Stomach (tissue), 9 donors: ENCODE results near the gene COX7A2L. TPM values are rescaled to one million over a fixed set of nuclear protein-coding genes. Genes with fewer than 3 reads are reported as not detected.

Experiments
- DNase-seq, 2 donors: peaks; one replicate each; pipeline versions ENCODE4 v3.0.0 to v3.0.0-alpha.2; 2013 to 2019
- H3K27ac ChIP-seq, 5 donors: fragments of 200-600 bp in 4 of 5; sonication (generic) in 4 of 5; one replicate each; pipeline ENCODE4 v1.5.1; 2013 to 2019; ENCODE audit warnings: mild to moderate bottlenecking in 1 of 5, moderate library complexity in 1 of 5
- H3K27me3 ChIP-seq, 3 donors: fragments of 200-600 bp; sonication (generic); one replicate each; pipeline ENCODE4 v1.5.1; 2017 to 2019; ENCODE audit warnings: mixed run types in 1 of 3
- H3K36me3 ChIP-seq, 4 donors: fragments of 200-600 bp; sonication (generic); 1 replicate in 3 of 4; 2 replicates in 1 of 4; pipeline ENCODE4 v1.5.1; 2016 to 2019
- H3K4me1 ChIP-seq, 4 donors: fragments of 200-600 bp; sonication (generic); one replicate each; pipeline ENCODE4 v1.5.1; 2016 to 2019
- H3K4me3 ChIP-seq, 4 donors: fragments of 200-600 bp; sonication (generic) in 3 of 4; one replicate each; pipeline ENCODE4 v1.5.1; 2016 to 2019; ENCODE audit warnings: mild to moderate bottlenecking in 1 of 4
- H3K9me3 ChIP-seq, 4 donors: fragments of 200-600 bp; sonication (generic); one replicate each; pipeline ENCODE4 v1.5.1; 2016 to 2019
- EP300 ChIP-seq: sonication (generic); formaldehyde crosslinking; IDR thresholded peaks from one replicate; pipeline ENCODE4 v1.6.1; 2017; ENCODE audit warnings: antibody characterized with exemption
- POLR2A ChIP-seq, 4 donors: fragments of 450-650 bp; IDR thresholded peaks; one replicate each; pipeline ENCODE4 v1.6.1; 2016; ENCODE audit warnings: antibody characterized with exemption in 4 of 4, control low read depth in 2 of 4, mild to moderate bottlenecking in 1 of 4, moderate library complexity in 1 of 4
- POLR2AphosphoS5 ChIP-seq, 3 donors: sonication (generic); formaldehyde crosslinking; IDR thresholded peaks; one replicate each; pipeline ENCODE4 v1.6.1; 2016; ENCODE audit warnings: antibody characterized with exemption in 3 of 3
- WGBS, 5 donors: extraction: QIAGEN DNeasy Blood & Tissue Kit in 3 of 5; methylation state at CpG; one replicate each; pipeline versions ENCODE4 v1.1.5 to v1.1.7; 2013 to 2018; 5-methylcytosine and 5-hydroxymethylcytosine counted together
- intact Hi-C: fragments of 100-400 bp; cut with DNase I; formaldehyde crosslinking; loops from one replicate; pipeline ENCODE4 v1.15.1; 2023; ENCODE audit warnings: low total_unique reads
- polyA plus RNA-seq, 3 donors: library from polyadenylated mRNA; stranded (reverse); fragments of 200-250 nt; gene quantifications; one replicate each; pipeline ENCODE4 v1.2.3, GENCODE V29; 2013
- total RNA-seq, 5 donors: library from RNA; depleted of rRNA; stranded (reverse); fragments of >200 nt; gene quantifications; one replicate each; pipeline versions ENCODE4 v1.1.0 to v1.2.3, GENCODE V29; 2014 to 2016
- TF ChIP-seq, protein P1 (sequence below), 7 experiments: fragments of 450-650 bp in 4 of 7; fragments of 200-600 bp in 3 of 7; sonication (generic) in 3 of 7; IDR thresholded peaks; one replicate each; pipeline ENCODE4 v1.5.1; 2016 to 2019; ENCODE audit warnings: antibody characterized with exemption in 7 of 7, control low read depth in 2 of 7, mild to moderate bottlenecking in 1 of 7
- donor health status: healthy with polysubstance abuse.
- donor health status: Bipolar disorder and iron deficiency.
- donor health status: healthy.

The COX7A2L gene
- total and polyA plus RNA-seq, 8 donors: 36.2 to 222 (median 100) TPM

DNA sequence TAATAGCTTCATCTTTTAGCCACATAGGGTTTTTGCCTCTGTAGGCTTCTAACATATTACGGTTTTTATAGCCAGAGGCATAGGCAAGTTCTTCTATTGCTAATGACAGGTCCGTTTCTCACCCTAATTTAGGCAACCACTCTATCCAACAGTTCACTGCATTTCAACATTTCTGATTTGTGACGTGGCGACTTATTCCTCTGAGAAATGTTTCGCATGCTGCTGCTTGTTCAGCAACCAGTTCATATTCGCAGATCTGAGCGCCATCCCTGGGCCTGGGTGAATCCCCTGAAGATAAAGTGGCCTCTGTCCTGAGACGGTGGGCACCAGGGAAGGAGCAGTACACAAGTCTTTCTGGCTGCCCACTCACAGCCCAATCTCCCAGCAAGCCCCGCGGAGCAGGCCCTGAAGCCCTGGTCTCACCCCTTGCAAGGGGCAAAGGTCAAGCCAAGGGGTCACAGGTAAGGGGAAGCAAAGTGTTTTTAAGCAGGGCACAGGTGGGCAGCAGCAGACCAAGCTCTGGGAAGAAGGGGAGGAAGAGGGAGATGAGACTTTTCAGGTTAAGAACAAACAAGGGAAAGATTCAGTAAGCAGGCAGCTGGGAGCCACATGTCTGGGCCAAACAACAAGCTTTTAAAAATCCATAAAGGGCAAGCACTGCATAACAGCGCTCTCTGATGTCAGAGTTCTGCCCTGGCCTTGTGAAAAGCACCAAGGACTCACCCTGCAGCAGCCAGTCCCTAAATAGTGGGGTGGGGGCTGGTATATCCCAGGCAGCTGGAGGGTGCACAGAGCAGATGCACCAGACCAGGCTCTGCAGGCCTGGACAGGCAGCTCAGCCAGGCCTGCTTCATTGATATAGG, 10.8 kb upstream of the COX7A2L start:
- Histone ChIP-seq H3K9me3 (no peaks in the 10 kb centered on the region), H3K4me3 (no peak overlapping the region), H3K27ac (no peak overlapping the region), H3K27me3 (no peaks in the 10 kb centered on the region), H3K4me1 (peaks cover 0 to 9% (median 3%) of the 10 kb centered on the region in 4 donors), H3K36me3 (no peaks in the 10 kb centered on the region)
- intact Hi-C loops: no loop called here
- DNase-seq: peak in 1 of 2 donors; percentile 59
- TF ChIP-seq POLR2AphosphoS5 (IDR thresholded peaks at IDR 0.05): no peak
- no peak for TF ChIP-seq POLR2A (IDR thresholded peaks at IDR 0.05)
- no peak for TF ChIP-seq EP300
- TF ChIP-seq, protein P1, sequence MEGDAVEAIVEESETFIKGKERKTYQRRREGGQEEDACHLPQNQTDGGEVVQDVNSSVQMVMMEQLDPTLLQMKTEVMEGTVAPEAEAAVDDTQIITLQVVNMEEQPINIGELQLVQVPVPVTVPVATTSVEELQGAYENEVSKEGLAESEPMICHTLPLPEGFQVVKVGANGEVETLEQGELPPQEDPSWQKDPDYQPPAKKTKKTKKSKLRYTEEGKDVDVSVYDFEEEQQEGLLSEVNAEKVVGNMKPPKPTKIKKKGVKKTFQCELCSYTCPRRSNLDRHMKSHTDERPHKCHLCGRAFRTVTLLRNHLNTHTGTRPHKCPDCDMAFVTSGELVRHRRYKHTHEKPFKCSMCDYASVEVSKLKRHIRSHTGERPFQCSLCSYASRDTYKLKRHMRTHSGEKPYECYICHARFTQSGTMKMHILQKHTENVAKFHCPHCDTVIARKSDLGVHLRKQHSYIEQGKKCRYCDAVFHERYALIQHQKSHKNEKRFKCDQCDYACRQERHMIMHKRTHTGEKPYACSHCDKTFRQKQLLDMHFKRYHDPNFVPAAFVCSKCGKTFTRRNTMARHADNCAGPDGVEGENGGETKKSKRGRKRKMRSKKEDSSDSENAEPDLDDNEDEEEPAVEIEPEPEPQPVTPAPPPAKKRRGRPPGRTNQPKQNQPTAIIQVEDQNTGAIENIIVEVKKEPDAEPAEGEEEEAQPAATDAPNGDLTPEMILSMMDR (IDR thresholded peaks at IDR 0.05): no peak
- 88 to 93% (median 91%) methylated on average over 11 of the region's 11 CpGs for WGBS, 5 donors

DNA sequence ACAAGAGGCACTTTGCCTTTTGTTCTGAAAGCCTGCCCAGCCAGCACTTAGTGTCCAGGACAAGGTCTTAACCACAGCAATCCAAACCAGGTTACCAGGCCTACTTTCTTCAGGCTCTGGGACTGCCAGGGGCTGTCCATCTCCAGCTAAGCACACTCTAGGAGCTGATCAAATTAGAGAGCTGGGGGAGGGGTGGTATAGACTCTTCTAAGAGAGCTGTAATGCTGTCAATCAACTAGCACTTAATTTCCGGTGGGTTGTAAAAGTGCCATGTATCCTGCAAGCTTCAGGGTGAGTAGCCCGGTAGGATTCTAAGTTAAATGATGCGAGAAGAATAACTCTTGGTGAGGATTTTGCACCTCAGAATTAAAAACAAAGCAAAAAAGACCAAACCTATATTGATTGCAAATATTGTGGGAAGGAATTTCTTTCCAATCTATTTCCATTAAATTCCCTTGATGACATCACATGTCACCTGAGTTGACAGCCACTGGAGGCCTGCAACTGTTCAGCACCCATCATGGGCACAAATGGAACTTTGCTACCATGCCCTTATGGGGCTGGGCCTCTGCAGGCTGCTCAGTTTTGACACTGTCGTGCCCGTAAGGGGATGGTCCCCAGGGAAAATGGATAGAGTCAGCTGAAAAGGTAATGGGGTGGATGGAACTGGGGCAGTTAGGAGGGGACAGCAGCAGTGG, 8.7 kb upstream of the COX7A2L start:
- intact Hi-C loops: no loop called here
- Histone ChIP-seq H3K4me1 (peaks cover 0 to 9% (median 3%) of the 10 kb centered on the region in 4 donors), H3K36me3 (no peaks in the 10 kb centered on the region), H3K27ac (no peak overlapping the region), H3K4me3 (no peak overlapping the region), H3K9me3 (no peaks in the 10 kb centered on the region), H3K27me3 (no peaks in the 10 kb centered on the region)
- 90 to 97% (median 94%) methylated on average over 5 of the region's 5 CpGs for WGBS, 5 donors
- DNase-seq: peak in 1 of 2 donors; percentile 37
- TF ChIP-seq POLR2A (IDR thresholded peaks at IDR 0.05): no peak

DNA sequence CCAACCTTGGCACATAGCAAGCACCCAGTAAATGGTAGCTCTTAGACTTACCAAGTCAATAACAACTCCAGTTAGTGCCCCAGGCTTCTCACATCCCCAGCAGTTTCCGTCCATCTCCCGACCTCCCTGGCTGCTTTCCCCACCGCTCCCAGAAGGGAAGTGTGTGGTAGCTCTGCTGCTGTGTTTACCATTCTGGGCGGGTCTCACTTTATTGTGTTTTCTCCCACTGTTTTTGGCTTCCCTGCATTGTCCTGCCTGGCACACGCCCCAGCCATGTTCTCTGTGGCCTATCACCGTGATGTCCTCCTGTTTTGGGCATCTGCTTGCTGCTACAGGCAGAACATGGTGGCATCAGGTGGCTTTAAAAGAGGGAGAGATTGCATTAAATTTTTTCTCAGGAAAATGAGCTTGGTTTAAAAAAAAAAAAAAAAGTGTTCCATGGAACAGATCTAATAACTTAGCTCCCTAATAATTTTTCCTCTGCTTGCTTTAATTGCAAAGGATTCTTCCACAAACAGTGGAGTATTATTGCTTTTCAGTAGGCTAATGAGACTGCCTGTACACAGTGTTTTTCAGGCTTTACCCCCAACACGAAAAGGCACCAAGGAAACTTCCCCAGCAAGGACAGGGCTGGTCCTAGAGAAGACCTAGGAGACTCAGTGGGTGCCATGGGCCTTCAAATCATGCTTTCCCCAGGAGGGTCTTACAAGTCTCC, 8.0 kb upstream of the COX7A2L start:
- intact Hi-C loops: no loop called here
- H3K9me3 ChIP-seq: no peaks in the 10 kb centered on the region
- H3K27ac ChIP-seq: peak overlapping the region in 1 of 5 donors; percentile 33
- H3K36me3 ChIP-seq: no peaks in the 10 kb centered on the region
- peaks cover 0 to 9% (median 3%) of the 10 kb centered on the region in 4 donors for H3K4me1 ChIP-seq
- H3K27me3 ChIP-seq: no peaks in the 10 kb centered on the region
- TF ChIP-seq POLR2A (IDR thresholded peaks at IDR 0.05): no peak
- TF ChIP-seq EP300: no peak
- 34 to 54% (median 46%) methylated on average over 7 of the region's 7 CpGs for WGBS, 5 donors
- no peak overlapping the region for H3K4me3 ChIP-seq
- peak in 1 of 2 donors; percentile 55 for DNase-seq

DNA sequence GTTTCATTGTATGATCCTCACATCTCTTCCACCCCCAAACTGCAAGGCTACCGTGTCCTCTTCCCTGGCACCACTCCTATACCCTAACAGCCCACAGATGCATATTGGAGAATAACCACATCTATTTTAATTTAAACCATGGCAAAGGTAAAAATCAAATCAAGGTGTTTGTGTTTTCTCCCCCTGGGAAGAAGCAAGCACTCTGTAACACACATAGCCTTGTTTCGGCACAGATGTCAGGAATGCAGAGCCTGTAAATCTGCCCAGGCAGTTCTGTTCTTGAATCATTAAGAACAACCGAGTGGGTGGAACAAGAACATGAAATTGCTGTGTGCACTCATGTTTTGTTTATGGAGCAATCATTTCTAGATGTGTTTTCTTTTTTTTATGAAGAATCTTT, 6.8 kb upstream of the COX7A2L start:
- TF ChIP-seq, protein P1 (IDR thresholded peaks at IDR 0.05): no peak
- no peak for TF ChIP-seq POLR2A (IDR thresholded peaks at IDR 0.05)
- no peak for TF ChIP-seq POLR2AphosphoS5 (IDR thresholded peaks at IDR 0.05)
- no peak for TF ChIP-seq EP300
- H3K27ac ChIP-seq: no peak overlapping the region
- DNase-seq: no peak
- H3K4me1 ChIP-seq: peaks cover 0 to 9% (median 3%) of the 10 kb centered on the region in 4 donors
- no peak overlapping the region for H3K4me3 ChIP-seq
- 61 to 70% (median 66%) methylated on average over 3 of the region's 3 CpGs for WGBS, 5 donors
- H3K9me3 ChIP-seq: no peaks in the 10 kb centered on the region
- intact Hi-C loops: no loop called here
- H3K36me3 ChIP-seq: no peaks in the 10 kb centered on the region
- H3K27me3 ChIP-seq: no peaks in the 10 kb centered on the region

DNA sequence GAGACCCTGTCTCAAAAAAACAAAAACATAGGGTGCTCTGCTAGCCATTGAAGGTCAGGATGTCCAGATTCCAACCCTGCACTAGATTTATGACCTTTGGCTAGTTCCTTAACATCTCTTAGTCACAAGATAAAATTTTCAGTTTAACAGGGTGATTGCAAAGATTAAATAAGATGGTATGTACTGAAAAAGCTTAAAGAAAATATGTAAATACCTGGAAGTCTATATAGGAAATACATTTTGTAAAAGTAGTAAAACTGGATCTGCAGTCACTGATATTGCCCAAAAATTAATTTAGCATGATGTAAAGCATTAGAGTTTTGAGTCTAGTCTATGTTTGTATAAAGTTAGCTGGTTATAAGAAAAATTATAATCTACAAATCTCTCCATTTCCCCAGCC, 5.4 kb upstream of the COX7A2L start:
- intact Hi-C loops: no loop called here
- Histone ChIP-seq H3K9me3 (no peaks in the 10 kb centered on the region), H3K27ac (no peak overlapping the region), H3K27me3 (no peaks in the 10 kb centered on the region), H3K36me3 (no peaks in the 10 kb centered on the region), H3K4me1 (peaks cover 0 to 18% (median 9%) of the 10 kb centered on the region in 4 donors), H3K4me3 (no peak overlapping the region)
- no peak for DNase-seq
- no peak for TF ChIP-seq POLR2A (IDR thresholded peaks at IDR 0.05)
- TF ChIP-seq POLR2AphosphoS5 (IDR thresholded peaks at IDR 0.05): no peak
- no peak for TF ChIP-seq EP300
- TF ChIP-seq, protein P1 (IDR thresholded peaks at IDR 0.05): no peak
